GM12873 (cell line): ENCODE data around the gene PTCH1.

Experiments
- CTCF ChIP-seq: IDR thresholded peaks from 2 replicates; pipeline ENCODE4 v1.5.1; 2012; ENCODE audit warnings: low read depth, mild to moderate bottlenecking, moderate library complexity, low read length, control low read depth; ENCODE audit not compliant: insufficient read depth; ENCODE audit errors: missing control alignments

PTCH1 gene

GRCh38 chr9:95486318-95486717 lies 30.5 kb downstream of the PTCH1 start:
- no peak for TF ChIP-seq CTCF

GRCh38 chr9:95484225-95484624 lies 32.5 kb downstream of the PTCH1 start:
- no peak for TF ChIP-seq CTCF

GRCh38 chr9:95483431-95483830 lies 33.3 kb downstream of the PTCH1 start:
- no peak for TF ChIP-seq CTCF

GRCh38 chr9:95482621-95483020 lies 34.1 kb downstream of the PTCH1 start:
- TF ChIP-seq CTCF: no peak

- no peak for TF ChIP-seq CTCF
Measured at GRCh38 chr9:95481000-95481399, 35.8 kb downstream of the PTCH1 start.

GRCh38 chr9:95480346-95480745 lies 36.4 kb downstream of the PTCH1 start:
- no peak for TF ChIP-seq CTCF

- no peak for TF ChIP-seq CTCF
Measured at GRCh38 chr9:95479330-95479729, 37.4 kb downstream of the PTCH1 start.
